Gastrocnemius medialis (tissue), 4 donors: ENCODE results near the gene B3GLCT. TPM values are rescaled to one million over a fixed set of nuclear protein-coding genes. Genes with fewer than 3 reads are reported as not detected.
"Not testable (repeated sequence)": the region's sequence is repeated elsewhere in the genome, so short reads cannot be mapped to it uniquely, and the experiment has no call there.

ENCODE experiments used
- ATAC-seq, 2 donors: fragments of 150-250 bp; one replicate each; pipeline ENCODE4 v1.9.1; 2016
- DNase-seq, 2 donors: peaks; one replicate each; pipeline ENCODE4 v3.0.0-alpha.2; 2019
- H3K27ac ChIP-seq, 4 donors: fragments of 200-600 bp; sonication (generic); 1 replicate in 1 of 4; 2 replicates in 3 of 4; pipeline ENCODE4 v1.5.1; 2016 to 2018; ENCODE audit warnings: mild to moderate bottlenecking in 2 of 4, moderate library complexity in 1 of 4
- H3K27me3 ChIP-seq, 3 donors: fragments of 200-600 bp; sonication (generic) in 2 of 3; 1 replicate in 1 of 3; 2 replicates in 2 of 3; pipeline versions ENCODE4 v1.5.1 to v1.6.0; 2016 to 2019; ENCODE audit warnings: mild to moderate bottlenecking in 1 of 3, moderate library complexity in 1 of 3
- H3K36me3 ChIP-seq, 2 donors: fragments of 200-600 bp; sonication (generic) in 1 of 2; one replicate each; pipeline ENCODE4 v1.5.1; 2017 to 2018
- H3K4me1 ChIP-seq, 2 donors: fragments of 200-600 bp; sonication (generic) in 1 of 2; one replicate each; pipeline ENCODE4 v1.5.1; 2016 to 2017; ENCODE audit warnings: mild to moderate bottlenecking in 2 of 2
- H3K4me3 ChIP-seq, 4 donors: fragments of 200-600 bp; sonication (generic) in 3 of 4; 1 replicate in 1 of 4; 2 replicates in 3 of 4; pipeline ENCODE4 v1.5.1; 2016 to 2019; ENCODE audit warnings: mild to moderate bottlenecking in 2 of 4
- H3K9me3 ChIP-seq, 3 donors: fragments of 200-600 bp; sonication (generic) in 2 of 3; 1 replicate in 1 of 3; 2 replicates in 2 of 3; pipeline ENCODE4 v1.5.1; 2016 to 2019
- POLR2A ChIP-seq, 2 donors: fragments of 450-650 bp; IDR thresholded peaks; one replicate each; pipeline ENCODE4 v1.6.1; 2017; ENCODE audit warnings: antibody characterized with exemption in 2 of 2, mild to moderate bottlenecking in 2 of 2, moderate library complexity in 2 of 2
- in situ Hi-C, 4 donors: fragments of 200-750 bp; cut with MboI; loops; one replicate each; pipeline versions ENCODE4 v1.15.0 to v1.8.0; 2017; ENCODE audit warnings: low sequenced_read_pairs in 4 of 4
- intact Hi-C: fragments of 100-400 bp; cut with DNase I; formaldehyde crosslinking; loops from one replicate; pipeline ENCODE4 v1.15.1; 2023; ENCODE audit warnings: low total_unique reads
- total RNA-seq, 4 donors: library from RNA; depleted of rRNA; stranded (reverse); fragments of >200 nt; gene quantifications; one replicate each; pipeline versions ENCODE4 v1.1.0 to v1.2.3, GENCODE V29; 2016
- TF ChIP-seq, protein P1 (sequence below), 5 experiments: fragments of 450-650 bp in 3 of 5; fragments of 200-600 bp in 2 of 5; sonication (generic) in 2 of 5; IDR thresholded peaks in 4 of 5; conservative IDR thresholded peaks in 1 of 5; 1 replicate in 4 of 5; 2 replicates in 1 of 5; pipeline ENCODE4 v1.5.1; 2016 to 2019; ENCODE audit warnings: antibody characterized with exemption in 5 of 5, mild to moderate bottlenecking in 3 of 5, moderate library complexity in 3 of 5

The B3GLCT gene
- total RNA-seq, 4 donors from 2014 or later = 2.4 to 4.8 (median 3.6) TPM

- H3K27me3 ChIP-seq = no peaks in the 10 kb centered on the region
- no peak for DNase-seq
- in situ Hi-C loops (loop anchor here in 1 of 4 donors (25.0 kb wide), 1 partner anchor 560 kb away; the partner anchor contains the start of gene USPL1), intact Hi-C loops (no loop called here)
- H3K36me3 ChIP-seq = no peaks in the 10 kb centered on the region
- H3K4me3 ChIP-seq = no peak overlapping the region
- no peaks in the 10 kb centered on the region for H3K9me3 ChIP-seq
- no peak overlapping the region for H3K27ac ChIP-seq
- ATAC-seq = no peak
- peaks cover 7 to 15% of the 10 kb centered on the region in 2 donors for H3K4me1 ChIP-seq
- TF ChIP-seq POLR2A (IDR thresholded peaks at IDR 0.05) = no peak
- TF ChIP-seq, protein P1, sequence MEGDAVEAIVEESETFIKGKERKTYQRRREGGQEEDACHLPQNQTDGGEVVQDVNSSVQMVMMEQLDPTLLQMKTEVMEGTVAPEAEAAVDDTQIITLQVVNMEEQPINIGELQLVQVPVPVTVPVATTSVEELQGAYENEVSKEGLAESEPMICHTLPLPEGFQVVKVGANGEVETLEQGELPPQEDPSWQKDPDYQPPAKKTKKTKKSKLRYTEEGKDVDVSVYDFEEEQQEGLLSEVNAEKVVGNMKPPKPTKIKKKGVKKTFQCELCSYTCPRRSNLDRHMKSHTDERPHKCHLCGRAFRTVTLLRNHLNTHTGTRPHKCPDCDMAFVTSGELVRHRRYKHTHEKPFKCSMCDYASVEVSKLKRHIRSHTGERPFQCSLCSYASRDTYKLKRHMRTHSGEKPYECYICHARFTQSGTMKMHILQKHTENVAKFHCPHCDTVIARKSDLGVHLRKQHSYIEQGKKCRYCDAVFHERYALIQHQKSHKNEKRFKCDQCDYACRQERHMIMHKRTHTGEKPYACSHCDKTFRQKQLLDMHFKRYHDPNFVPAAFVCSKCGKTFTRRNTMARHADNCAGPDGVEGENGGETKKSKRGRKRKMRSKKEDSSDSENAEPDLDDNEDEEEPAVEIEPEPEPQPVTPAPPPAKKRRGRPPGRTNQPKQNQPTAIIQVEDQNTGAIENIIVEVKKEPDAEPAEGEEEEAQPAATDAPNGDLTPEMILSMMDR (IDR thresholded peaks at IDR 0.05 in 4 of 5, conservative IDR thresholded peaks at IDR 0.05 in 1 of 5) = no peak
These were observed 27.8 kb upstream of the B3GLCT start for GRCh38 chr13:31172001-31172400.

- Histone ChIP-seq H3K4me1 (peaks cover 5 to 16% of the 10 kb centered on the region in 2 donors), H3K36me3 (no peaks in the 10 kb centered on the region), H3K27ac (no peak overlapping the region), H3K4me3 (no peak overlapping the region), H3K27me3 (no peaks in the 10 kb centered on the region), H3K9me3 (no peaks in the 10 kb centered on the region)
- DNase-seq (no peak), ATAC-seq (no peak)
- in situ Hi-C loops = loop anchor here in 1 of 4 donors (25.0 kb wide), 1 partner anchor 560 kb away; the partner anchor contains the start of gene USPL1
- intact Hi-C loops = no loop called here
- TF ChIP-seq POLR2A (IDR thresholded peaks at IDR 0.05) = no peak
- TF ChIP-seq, protein P1 (IDR thresholded peaks at IDR 0.05 in 4 of 5, conservative IDR thresholded peaks at IDR 0.05 in 1 of 5) = no peak
These were observed 27.2 kb upstream of the B3GLCT start for GRCh38 chr13:31172535-31172934.

- Histone ChIP-seq H3K4me1 (peaks cover 5 to 16% of the 10 kb centered on the region in 2 donors), H3K4me3 (no peak overlapping the region), H3K27ac (no peak overlapping the region), H3K9me3 (no peaks in the 10 kb centered on the region), H3K27me3 (no peaks in the 10 kb centered on the region), H3K36me3 (no peaks in the 10 kb centered on the region)
- in situ Hi-C loops (loop anchor here in 1 of 4 donors (25.0 kb wide), 1 partner anchor 562 kb away; the partner anchor contains the start of gene USPL1), intact Hi-C loops (no loop called here)
- ATAC-seq (no peak), DNase-seq (no peak)
- TF ChIP-seq, protein P1 (IDR thresholded peaks at IDR 0.05 in 4 of 5, conservative IDR thresholded peaks at IDR 0.05 in 1 of 5) = no peak
- TF ChIP-seq POLR2A (IDR thresholded peaks at IDR 0.05) = no peak
These were observed 25.8 kb upstream of the B3GLCT start for GRCh38 chr13:31174018-31174417.

GRCh38 chr13:31175847-31176532 lies 23.8 kb upstream of the B3GLCT start:
- H3K27me3 ChIP-seq = no peaks in the 10 kb centered on the region
- peak overlapping the region; percentile 43 to 80 (median 68) for H3K27ac ChIP-seq
- ATAC-seq (peak; percentile 93 to 96), DNase-seq (peak; percentile 26 to 50)
- TF ChIP-seq, protein P1 (IDR thresholded peaks at IDR 0.05 in 4 of 5, conservative IDR thresholded peaks at IDR 0.05 in 1 of 5) = peak in 1 of 5 experiments; percentile 19
- no peak for TF ChIP-seq POLR2A (IDR thresholded peaks at IDR 0.05)
- peaks cover 5 to 16% of the 10 kb centered on the region in 2 donors for H3K4me1 ChIP-seq
- no peaks in the 10 kb centered on the region for H3K36me3 ChIP-seq
- in situ Hi-C loops (no loop called here), intact Hi-C loops (loop anchor here (1.0 kb wide), 1 partner anchor 24 kb away; no protein-coding TSS in a partner anchor)
- no peaks in the 10 kb centered on the region for H3K9me3 ChIP-seq
- H3K4me3 ChIP-seq = no peak overlapping the region

GRCh38 chr13:31177813-31178495 lies 21.8 kb upstream of the B3GLCT start:
- H3K4me3 ChIP-seq, H3K9me3 ChIP-seq, H3K27me3 ChIP-seq, DNase-seq, intact Hi-C loops, H3K36me3 ChIP-seq, H3K27ac ChIP-seq, in situ Hi-C loops, ATAC-seq: not testable (repeated sequence)
- H3K4me1 ChIP-seq = peaks cover 5 to 16% of the 10 kb centered on the region in 2 donors
